ENCODE data around the gene FOLR2.

FOLR2 gene

GRCh38 chr11:72267956-72268617 lies 51.5 kb downstream of the FOLR2 start:
- no peak for DNase-seq (ENCODE audit: low read depth, low spot score)
